Esophagus squamous epithelium (tissue), 5 donors: ENCODE measurements around the gene CCL21. TPM values are rescaled to one million over a fixed set of nuclear protein-coding genes. Genes with fewer than 3 reads are reported as not detected.
"Not testable (repeated sequence)": the region's sequence is repeated elsewhere in the genome, so short reads cannot be mapped to it uniquely, and the experiment has no call there.

Experiments used
- DNase-seq: peaks from one replicate; lab custom pipeline; 2025; lab: John Stamatoyannopoulos, UW
- H3K27ac ChIP-seq, 4 donors: fragments of 200-600 bp; sonication (generic); one replicate each; pipeline ENCODE4 v1.5.1; 2016 to 2019; ENCODE audit warnings: mild to moderate bottlenecking in 1 of 4
- H3K27me3 ChIP-seq, 4 donors: fragments of 200-600 bp; sonication (generic); 1 replicate in 3 of 4; 2 replicates in 1 of 4; pipeline versions ENCODE4 v1.5.1 to v1.6.0; 2017 to 2021; ENCODE audit warnings: antibody characterized with exemption in 1 of 4
- H3K36me3 ChIP-seq, 3 donors: fragments of 200-600 bp; sonication (generic); one replicate each; pipeline ENCODE4 v1.5.1; 2016 to 2019
- H3K4me1 ChIP-seq, 3 donors: fragments of 200-600 bp; sonication (generic); one replicate each; pipeline ENCODE4 v1.5.1; 2017 to 2019
- H3K4me3 ChIP-seq, 4 donors: fragments of 200-600 bp; sonication (generic); 1 replicate in 3 of 4; 2 replicates in 1 of 4; pipeline ENCODE4 v1.5.1; 2016 to 2019; ENCODE audit warnings: mild to moderate bottlenecking in 2 of 4, moderate library complexity in 1 of 4
- H3K9me3 ChIP-seq, 3 donors: fragments of 200-600 bp; sonication (generic); one replicate each; pipeline ENCODE4 v1.5.1; 2016 to 2019
- POLR2A ChIP-seq, 4 donors: fragments of 450-650 bp; IDR thresholded peaks; one replicate each; pipeline ENCODE4 v1.6.1; 2017; ENCODE audit warnings: antibody characterized with exemption in 4 of 4, mild to moderate bottlenecking in 4 of 4, moderate library complexity in 3 of 4
- WGBS, 2 donors: methylation state at CpG; one replicate each; pipeline ENCODE4 v1.1.5; 2018; 5-methylcytosine and 5-hydroxymethylcytosine counted together
- intact Hi-C: fragments of 100-400 bp; cut with DNase I; formaldehyde crosslinking; loops from one replicate; pipeline ENCODE4 v1.15.0; 2022
- total RNA-seq, 4 donors: library from RNA; depleted of rRNA; stranded (reverse); fragments of >200 nt; gene quantifications; one replicate each; pipeline ENCODE4 v1.1.0, GENCODE V29; 2016
- TF ChIP-seq, protein P1 (sequence below), 6 experiments: fragments of 450-650 bp in 4 of 6; fragments of 200-600 bp in 2 of 6; sonication (generic) in 2 of 6; IDR thresholded peaks; one replicate each; pipeline ENCODE4 v1.5.1; 2016 to 2019; ENCODE audit warnings: antibody characterized with exemption in 6 of 6, mild to moderate bottlenecking in 4 of 6, moderate library complexity in 4 of 6
- donor health status: DM: yes; HTN: yes; CAD: no.

The CCL21 gene
- total RNA-seq, 4 donors from 2014 or later: 3.7 to 181 (median 26.9) TPM

DNA sequence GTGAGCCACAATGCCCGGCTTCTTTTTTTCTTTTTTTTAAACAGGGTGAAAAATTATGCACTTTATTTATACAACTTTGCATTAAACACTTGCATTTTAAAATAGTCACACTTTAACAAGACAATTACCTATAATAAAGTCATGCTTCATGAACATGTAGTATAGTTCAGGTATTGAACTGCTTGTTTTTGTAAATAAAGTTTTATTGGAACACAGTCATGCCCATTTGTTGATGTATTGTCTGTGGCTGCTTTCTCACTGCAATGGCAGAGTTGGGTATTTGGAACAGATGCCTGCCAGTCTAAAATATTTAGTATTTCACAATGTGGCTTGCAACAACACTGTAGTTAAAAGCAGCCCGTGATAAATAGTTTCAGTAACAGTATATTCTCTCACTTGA lies 32.8 kb upstream of the CCL21 start:
- no peak overlapping the region for H3K4me3 ChIP-seq
- no peaks in the 10 kb centered on the region for H3K27me3 ChIP-seq
- TF ChIP-seq POLR2A (IDR thresholded peaks at IDR 0.05): no peak
- TF ChIP-seq, protein P1, sequence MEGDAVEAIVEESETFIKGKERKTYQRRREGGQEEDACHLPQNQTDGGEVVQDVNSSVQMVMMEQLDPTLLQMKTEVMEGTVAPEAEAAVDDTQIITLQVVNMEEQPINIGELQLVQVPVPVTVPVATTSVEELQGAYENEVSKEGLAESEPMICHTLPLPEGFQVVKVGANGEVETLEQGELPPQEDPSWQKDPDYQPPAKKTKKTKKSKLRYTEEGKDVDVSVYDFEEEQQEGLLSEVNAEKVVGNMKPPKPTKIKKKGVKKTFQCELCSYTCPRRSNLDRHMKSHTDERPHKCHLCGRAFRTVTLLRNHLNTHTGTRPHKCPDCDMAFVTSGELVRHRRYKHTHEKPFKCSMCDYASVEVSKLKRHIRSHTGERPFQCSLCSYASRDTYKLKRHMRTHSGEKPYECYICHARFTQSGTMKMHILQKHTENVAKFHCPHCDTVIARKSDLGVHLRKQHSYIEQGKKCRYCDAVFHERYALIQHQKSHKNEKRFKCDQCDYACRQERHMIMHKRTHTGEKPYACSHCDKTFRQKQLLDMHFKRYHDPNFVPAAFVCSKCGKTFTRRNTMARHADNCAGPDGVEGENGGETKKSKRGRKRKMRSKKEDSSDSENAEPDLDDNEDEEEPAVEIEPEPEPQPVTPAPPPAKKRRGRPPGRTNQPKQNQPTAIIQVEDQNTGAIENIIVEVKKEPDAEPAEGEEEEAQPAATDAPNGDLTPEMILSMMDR (IDR thresholded peaks at IDR 0.05): no peak
- no peak for DNase-seq
- peaks cover 5 to 21% (median 21%) of the 10 kb centered on the region in 3 donors for H3K4me1 ChIP-seq
- 81 to 94% methylated on average over 2 of the region's 2 CpGs for WGBS, 2 donors
- H3K9me3 ChIP-seq: peaks cover 0 to 4% (median 0%) of the 10 kb centered on the region in 3 donors
- H3K36me3 ChIP-seq: no peaks in the 10 kb centered on the region
- H3K27ac ChIP-seq: no peak overlapping the region
- intact Hi-C loops: no loop called here

DNA sequence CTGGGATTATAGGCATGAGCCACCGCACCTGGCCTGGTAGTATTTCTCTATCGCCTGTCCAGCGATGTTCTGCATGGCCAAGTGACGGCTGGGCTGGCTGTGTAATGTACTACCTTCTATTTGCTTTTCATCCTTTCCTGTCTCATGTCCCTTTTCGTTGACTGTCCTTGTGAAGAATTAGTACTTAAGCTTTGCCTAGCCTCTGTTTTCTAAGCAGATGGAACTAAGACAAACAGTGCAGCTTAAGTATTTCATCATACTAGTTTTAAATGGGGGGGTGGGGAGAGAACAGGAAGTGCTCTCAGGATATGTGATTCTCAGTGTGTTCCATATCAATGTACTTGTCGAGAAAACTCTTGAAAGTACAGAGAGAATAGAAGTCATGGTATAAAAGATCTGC lies 31.7 kb upstream of the CCL21 start:
- no peaks in the 10 kb centered on the region for H3K9me3 ChIP-seq
- H3K27ac ChIP-seq: no peak overlapping the region
- H3K27me3 ChIP-seq: no peaks in the 10 kb centered on the region
- TF ChIP-seq, protein P1 (IDR thresholded peaks at IDR 0.05): no peak
- TF ChIP-seq POLR2A (IDR thresholded peaks at IDR 0.05): no peak
- no peak overlapping the region for H3K4me3 ChIP-seq
- H3K36me3 ChIP-seq: no peaks in the 10 kb centered on the region
- intact Hi-C loops: no loop called here
- WGBS, 2 donors: 72 to 75% methylated on average over 6 of the region's 6 CpGs
- no peak for DNase-seq
- peaks cover 5 to 21% (median 21%) of the 10 kb centered on the region in 3 donors for H3K4me1 ChIP-seq

DNA sequence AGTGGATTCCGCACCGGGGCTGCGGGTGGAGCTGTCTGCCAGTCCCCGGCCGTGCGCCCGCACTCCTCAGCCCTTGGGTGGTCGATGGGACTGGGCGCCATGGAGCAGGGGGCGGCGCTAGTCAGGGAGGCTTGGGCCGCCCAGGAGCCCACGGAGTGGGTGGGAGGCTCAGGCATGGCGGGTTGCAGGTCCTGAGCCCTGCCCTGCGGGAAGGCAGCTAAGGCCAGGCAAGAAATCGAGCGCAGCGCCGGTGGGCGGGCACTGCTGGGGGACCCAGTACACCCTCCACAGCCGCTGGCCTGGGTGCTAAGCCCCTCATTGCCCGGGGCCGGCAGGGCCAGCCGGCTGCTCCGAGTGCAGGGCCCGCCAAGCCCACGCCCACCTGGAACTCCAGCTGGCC lies 30.2 kb upstream of the CCL21 start:
- H3K27me3 ChIP-seq, H3K36me3 ChIP-seq, H3K27ac ChIP-seq, intact Hi-C loops, H3K9me3 ChIP-seq, DNase-seq, H3K4me3 ChIP-seq: not testable (repeated sequence)
- 88 to 92% methylated on average over 5 to 7 of the region's 27 CpGs for WGBS, 2 donors
- peaks cover 2 to 11% (median 11%) of the 10 kb centered on the region in 3 donors for H3K4me1 ChIP-seq

GRCh38 chr9:34737677-34738260 lies 27.8 kb upstream of the CCL21 start:
- TF ChIP-seq, protein P1 (IDR thresholded peaks at IDR 0.05): no peak
- TF ChIP-seq POLR2A (IDR thresholded peaks at IDR 0.05): no peak
- 71 to 89% methylated on average over 6 of the region's 6 CpGs for WGBS, 2 donors
- no peaks in the 10 kb centered on the region for H3K4me1 ChIP-seq
- H3K36me3 ChIP-seq: no peaks in the 10 kb centered on the region
- no peaks in the 10 kb centered on the region for H3K27me3 ChIP-seq
- no peak overlapping the region for H3K27ac ChIP-seq
- H3K9me3 ChIP-seq: no peaks in the 10 kb centered on the region
- no peak overlapping the region for H3K4me3 ChIP-seq
- intact Hi-C loops: no loop called here
- DNase-seq: no peak

- Histone ChIP-seq H3K4me3 (no peak overlapping the region), H3K27ac (no peak overlapping the region), H3K36me3 (no peaks in the 10 kb centered on the region), H3K4me1 (no peaks in the 10 kb centered on the region), H3K9me3 (no peaks in the 10 kb centered on the region), H3K27me3 (no peaks in the 10 kb centered on the region)
- TF ChIP-seq POLR2A (IDR thresholded peaks at IDR 0.05): no peak
- TF ChIP-seq, protein P1 (IDR thresholded peaks at IDR 0.05): no peak
- no peak for DNase-seq
- intact Hi-C loops: no loop called here
Observed at GRCh38 chr9:34734720-34735119, 24.8 kb upstream of the CCL21 start.

- H3K27me3 ChIP-seq: peaks cover 0 to 3% (median 0%) of the 10 kb centered on the region in 4 donors
- WGBS, 2 donors: 81 to 83% methylated on average over 2 of the region's 2 CpGs
- TF ChIP-seq, protein P1 (IDR thresholded peaks at IDR 0.05): no peak
- no peak for TF ChIP-seq POLR2A (IDR thresholded peaks at IDR 0.05)
- no peaks in the 10 kb centered on the region for H3K9me3 ChIP-seq
- intact Hi-C loops: no loop called here
- H3K4me3 ChIP-seq: no peak overlapping the region
- no peaks in the 10 kb centered on the region for H3K36me3 ChIP-seq
- H3K4me1 ChIP-seq: no peaks in the 10 kb centered on the region
- H3K27ac ChIP-seq: no peak overlapping the region
- DNase-seq: no peak
Observed at GRCh38 chr9:34732886-34733285, 22.9 kb upstream of the CCL21 start.
